GM12878 (cell line): ENCODE results near the gene GIGYF2. TPM values are rescaled to one million over a fixed set of nuclear protein-coding genes. Genes with fewer than 3 reads are reported as not detected.
"Not testable (repeated sequence)": the region's sequence is repeated elsewhere in the genome, so short reads cannot be mapped to it uniquely, and the experiment has no call there.

Source experiments
- ATAC-seq: fragments of 200-7000 bp; cut with Tn5 transposase; 3 replicates; pipeline ENCODE4 v1.9.1; 2020; ENCODE audit warnings: mild to moderate bottlenecking, moderate library complexity
- BruUV-seq: library from RNA; stranded (reverse); fragments of 400-500 nt; replicated peaks from 2 replicates; lab custom pipeline; 2021; lab: Mats Ljungman, UMichigan
- CTCF ChIA-PET: fragments of 300-600 bp; sonication (Branson Sonifier 250); formaldehyde crosslinking; extraction: SDS; loops from one replicate; lab custom pipeline; 2021; ENCODE audit warnings: inconsistent platforms; lab: Yijun Ruan, JAX
- POLR2A ChIA-PET: fragments of 350-600 bp; formaldehyde crosslinking; extraction: SDS; loops from one replicate; lab custom pipeline; 2021; ENCODE audit warnings: inconsistent platforms; lab: Charles Lee
- RAD21 ChIA-PET: fragments of 300-600 bp; sonication (Branson Sonifier 250); formaldehyde crosslinking; loops from one replicate; lab custom pipeline; 2023; ENCODE audit warnings: antibody characterized with exemption; ENCODE audit not compliant: unreplicated experiment; lab: Charles Lee
- SMC1A ChIA-PET: fragments of 300-600 bp; sonication (Branson Sonifier 250); formaldehyde crosslinking; loops from one replicate; lab custom pipeline; 2023; ENCODE audit not compliant: unreplicated experiment, uncharacterized antibody; lab: Charles Lee
- DNase-seq: peaks from one replicate; pipeline ENCODE4 v3.0.0-alpha.2; 2011; ENCODE audit warnings: low read depth, low spot score
- FAIRE-seq: peaks from 3 replicates; lab custom pipeline; 2011; peaks lifted over from hg19 to GRCh38; lab: Jason Lieb, UNC
- H2AFZ ChIP-seq: 2 replicates; pipeline ENCODE4 v1.6.0; 2011; ENCODE audit warnings: low read depth, low read length, control low read depth; ENCODE audit not compliant: control insufficient read depth
- H3K27ac ChIP-seq: 2 replicates; pipeline ENCODE4 v1.5.1; 2011; ENCODE audit warnings: control low read depth; ENCODE audit not compliant: control insufficient read depth, insufficient read depth
- H3K27me3 ChIP-seq, 2 experiments: replicated peaks in 1 of 2; 2 replicates each; pipeline versions ENCODE4 v1.6.0 to v1.6.1; 2011; ENCODE audit warnings: low read length in 1 of 2; ENCODE audit not compliant: control insufficient read depth in 2 of 2, insufficient read depth in 2 of 2
- H3K36me3 ChIP-seq, 2 experiments: 2 replicates each; pipeline ENCODE4 v1.5.1; 2011; ENCODE audit warnings: low read length in 1 of 2; ENCODE audit not compliant: control insufficient read depth in 2 of 2, insufficient read depth in 2 of 2
- H3K4me1 ChIP-seq: 2 replicates; pipeline ENCODE4 v1.6.1; 2011; ENCODE audit warnings: mild to moderate bottlenecking, low read length, moderate library complexity, mixed read lengths; ENCODE audit not compliant: control insufficient read depth, insufficient read depth
- H3K4me2 ChIP-seq: 2 replicates; pipeline ENCODE4 v1.6.0; 2011; ENCODE audit warnings: control low read depth; ENCODE audit not compliant: control insufficient read depth, insufficient read depth
- H3K4me3 ChIP-seq: fragments of 200-600 bp; sonication (generic); 2 replicates; pipeline ENCODE4 v1.5.1; 2016
- H3K79me2 ChIP-seq: 2 replicates; pipeline ENCODE4 v1.6.0; 2011; ENCODE audit warnings: low read length; ENCODE audit not compliant: control insufficient read depth, insufficient read depth
- H3K9ac ChIP-seq: 2 replicates; pipeline ENCODE4 v1.8.0; 2011; ENCODE audit warnings: low read length, control low read depth, mixed read lengths; ENCODE audit not compliant: control insufficient read depth, insufficient read depth
- H3K9me3 ChIP-seq: replicated peaks from 3 replicates; pipeline ENCODE4 v1.5.1; 2011; ENCODE audit warnings: mild to moderate bottlenecking, low read length; ENCODE audit not compliant: control insufficient read depth, insufficient read depth
- H4K20me1 ChIP-seq: 2 replicates; pipeline ENCODE4 v1.6.0; 2011; ENCODE audit not compliant: control insufficient read depth, insufficient read depth
- CEBPB ChIP-seq, 2 experiments: fragments of 150-350 bp in 1 of 2; IDR thresholded peaks; 2 replicates each; pipeline ENCODE4 v1.6.1; 2012 to 2014; ENCODE audit warnings: low read depth in 2 of 2, low read length in 2 of 2, borderline replicate concordance in 1 of 2, inconsistent platforms in 1 of 2
- E2F8 ChIP-seq: fragments of 450-650 bp; IDR thresholded peaks from 2 replicates; pipeline ENCODE4 v1.6.1; 2018; ENCODE audit warnings: mild to moderate bottlenecking, low read depth, moderate library complexity; ENCODE audit not compliant: partially characterized antibody
- ELK1 ChIP-seq: IDR thresholded peaks from 2 replicates; pipeline ENCODE4 v1.6.1; 2012; ENCODE audit warnings: low read depth, low read length, improper control_type of control experiment
- FOXK2 ChIP-seq: fragments of 450-650 bp; IDR thresholded peaks from 2 replicates; pipeline ENCODE4 v1.6.1; 2017; ENCODE audit warnings: mild to moderate bottlenecking, moderate library complexity
- MXI1 ChIP-seq: fragments of 150-350 bp; IDR thresholded peaks from 2 replicates; pipeline ENCODE4 v1.6.1; 2011; ENCODE audit warnings: low read depth, mild to moderate bottlenecking, inconsistent platforms, low read length, improper control_type of control experiment
- STAT1 ChIP-seq: fragments of 450-650 bp; conservative IDR thresholded peaks from 2 replicates; pipeline ENCODE4 v1.6.1; 2014; ENCODE audit warnings: antibody characterized with exemption, mild to moderate bottlenecking
- TARDBP ChIP-seq: IDR thresholded peaks from 2 replicates; pipeline ENCODE4 v1.6.1; 2016; ENCODE audit warnings: borderline replicate concordance
- USF2 ChIP-seq: IDR thresholded peaks from 2 replicates; pipeline ENCODE4 v1.6.1; 2011; ENCODE audit warnings: low read depth, low read length, improper control_type of control experiment, borderline replicate concordance
- WGBS: methylation state at CpG from one replicate; pipeline ENCODE4 v1.1.6; 2016; ENCODE audit warnings: low lambda C conversion rate; ENCODE audit not compliant: insufficient replicate concordance, insufficient coverage; ENCODE audit errors: missing lambda C conversion rate; 5-methylcytosine and 5-hydroxymethylcytosine counted together
- in situ Hi-C: fragments of 300-500 bp; cut with MboI; formaldehyde crosslinking; loops from 9 replicates; pipeline ENCODE4 v1.14.3; 2018; ENCODE audit warnings: mixed read lengths
- intact Hi-C: fragments of 100-400 bp; cut with micrococcal nuclease; formaldehyde crosslinking; loops from one replicate; pipeline ENCODE4 v1.14.2; 2022; ENCODE audit not compliant: unreplicated experiment
- polyA plus RNA-seq, 11 experiments: library from polyadenylated mRNA; depleted of rRNA in 4 of 11; unstranded in 6 of 11; stranded (reverse) in 5 of 11; fragments of >200 nt; fragmentation: Nextera tagmentation in 4 of 11; fragmentation: Illumina TruSeq in 1 of 11; extraction: Ambion mirVana in 4 of 11; extraction: Trizol in 1 of 11; gene quantifications; 1 replicate in 1 of 11; 2 replicates in 10 of 11; pipeline versions ENCODE4 v1.2.1 to v1.2.3, GENCODE V29; 2011 to 2016; ENCODE audit warnings: inconsistent platforms in 2 of 11, missing spikeins in 2 of 11, low read depth in 1 of 11
- total RNA-seq, 4 experiments: library from RNA; depleted of rRNA in 3 of 4; stranded (reverse); fragments of >200 nt in 3 of 4; fragmentation: Illumina TruSeq in 1 of 4; extraction: Trizol in 1 of 4; gene quantifications; 2 replicates each; pipeline versions ENCODE4 v1.2.1 to v1.2.3, GENCODE V29; 2013 to 2021

The GIGYF2 gene
- total and polyA plus RNA-seq, 10 of the 15 experiments (the other 5 are each of a cell fraction or from before 2014, with no cell fraction given): 12.2 to 47.2 (median 39.0) TPM

GRCh38 chr2:232685391-232685790 lies 11.7 kb upstream of the GIGYF2 start:
- RAD21 ChIA-PET, FAIRE-seq, intact Hi-C loops, H3K27ac ChIP-seq, H3K36me3 ChIP-seq, H3K4me1 ChIP-seq, H3K4me2 ChIP-seq, H3K9me3 ChIP-seq, BruUV-seq, POLR2A ChIA-PET, H3K4me3 ChIP-seq, H2AFZ ChIP-seq, ATAC-seq, H3K27me3 ChIP-seq, H3K79me2 ChIP-seq, DNase-seq, CTCF ChIA-PET, H3K9ac ChIP-seq, SMC1A ChIA-PET, in situ Hi-C loops, H4K20me1 ChIP-seq: not testable (repeated sequence)
- 67% methylated on average over 6 of the region's 6 CpGs for WGBS

- WGBS: 42% methylated on average over 11 of the region's 11 CpGs
- no peak overlapping the region for H3K9ac ChIP-seq
- H3K4me1 ChIP-seq: no peaks in the 10 kb centered on the region
- no peak for DNase-seq
- H3K27ac ChIP-seq: no peak overlapping the region
- TF ChIP-seq ELK1 (no peak), MXI1 (no peak), USF2 (no peak), E2F8 (no peak), TARDBP (no peak), STAT1 (no peak), FOXK2 (no peak), CEBPB (IDR thresholded peaks at IDR 0.05; ENCODE audit: borderline replicate concordance in 1 of 2, low read depth in 2 of 2, low read length in 2 of 2) (no peak)
- CTCF ChIA-PET: no interaction called here
- RAD21 ChIA-PET: no interaction called here
- in situ Hi-C loops: no loop called here
- H3K79me2 ChIP-seq: no peaks in the 10 kb centered on the region
- H3K4me2 ChIP-seq: no peak overlapping the region
- no peak for ATAC-seq
- SMC1A ChIA-PET: no interaction called here
- no peaks in the 10 kb centered on the region for H4K20me1 ChIP-seq
- FAIRE-seq: no peak
- H3K9me3 ChIP-seq: no peaks in the 10 kb centered on the region
- H3K4me3 ChIP-seq: no peak overlapping the region
- H2AFZ ChIP-seq: no peak overlapping the region
- no TSS peak for BruUV-seq
- H3K27me3 ChIP-seq: no peaks in the 10 kb centered on the region; a peak in 1 of 4 replicates
- no peaks in the 10 kb centered on the region for H3K36me3 ChIP-seq
- intact Hi-C loops: no loop called here
- POLR2A ChIA-PET: interaction anchor here (0.6 kb wide), 1 partner anchor 19 kb away, joined by 5 read pairs; no protein-coding TSS in a partner anchor
Measured at GRCh38 chr2:232687382-232688160, 9.6 kb upstream of the GIGYF2 start.
